ENCODE results near the gene LAYN. TPM values are rescaled to one million over a fixed set of nuclear protein-coding genes. Genes with fewer than 3 reads are reported as not detected.
A peak's percentile ranks its signal among the peaks of the same experiment; 100 is the strongest.

The LAYN gene
- total RNA-seq, 4 donors from 2014 or later = 1.6 to 13.0 (median 8.9) TPM

- no peak for DNase-seq
- Histone ChIP-seq H3K27me3 (no peaks in the 10 kb centered on the region), H3K4me1 (peaks cover 0 to 9% (median 0%) of the 10 kb centered on the region in 3 donors), H3K27ac (no peak overlapping the region), H3K4me3 (no peak overlapping the region), H3K9me3 (no peaks in the 10 kb centered on the region), H3K36me3 (no peaks in the 10 kb centered on the region)
- TF ChIP-seq POLR2A (IDR thresholded peaks at IDR 0.05) (no peak), CTCF (IDR thresholded peaks at IDR 0.05) (peak in 5 of 6 experiments; percentile 43 to 67 (median 53))
- intact Hi-C loops (cut with DNase I) = no loop called here
- WGBS, 2 donors = 23 to 30% methylated on average over 1 of the region's 1 CpG
Observed at GRCh38 chr11:111586388-111586831, 45.9 kb downstream of the LAYN start.

GRCh38 chr11:111589114-111589513, 48.6 kb downstream of the LAYN start:
- Histone ChIP-seq H3K4me1 (no peaks in the 10 kb centered on the region), H3K36me3 (no peaks in the 10 kb centered on the region), H3K9me3 (no peaks in the 10 kb centered on the region), H3K27me3 (no peaks in the 10 kb centered on the region), H3K27ac (no peak overlapping the region), H3K4me3 (no peak overlapping the region)
- no peak for DNase-seq
- 75 to 93% methylated on average over 2 of the region's 2 CpGs for WGBS, 2 donors
- intact Hi-C loops (cut with DNase I) = no loop called here
- no peak for TF ChIP-seq POLR2A (IDR thresholded peaks at IDR 0.05)
- no peak for TF ChIP-seq CTCF (IDR thresholded peaks at IDR 0.05)

DNA sequence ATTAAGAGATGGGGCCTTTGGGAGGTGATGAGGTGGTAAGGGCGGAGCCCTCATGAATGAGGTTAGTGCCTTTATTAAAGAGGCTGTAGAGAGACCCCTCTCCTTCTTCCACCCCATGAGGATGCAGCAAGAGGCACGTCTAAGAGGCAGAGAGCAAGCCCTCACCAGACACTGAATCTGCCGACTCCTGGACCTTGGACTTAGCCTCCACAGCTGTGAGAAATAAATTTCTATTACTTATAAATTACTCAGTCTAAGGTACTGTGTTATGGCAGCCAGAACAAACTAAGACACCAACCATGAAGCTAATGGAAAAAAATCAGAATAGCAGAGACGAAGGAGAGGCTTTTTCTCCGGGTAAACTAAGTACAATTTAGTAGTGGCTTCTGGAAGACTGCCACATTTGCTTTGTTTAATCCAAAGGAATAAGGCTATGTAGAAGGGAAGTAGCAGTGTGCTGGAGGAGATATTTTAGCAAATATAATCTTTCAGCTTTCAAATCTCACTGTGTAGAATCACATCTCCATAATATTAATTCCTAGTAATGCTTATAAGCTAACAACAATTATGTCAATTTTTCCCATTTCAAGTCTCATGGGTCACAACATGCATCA, 49.5 kb downstream of the LAYN start:
- no peak for DNase-seq
- Histone ChIP-seq H3K9me3 (no peaks in the 10 kb centered on the region), H3K4me1 (no peaks in the 10 kb centered on the region), H3K4me3 (no peak overlapping the region), H3K36me3 (no peaks in the 10 kb centered on the region), H3K27ac (no peak overlapping the region), H3K27me3 (no peaks in the 10 kb centered on the region)
- intact Hi-C loops (cut with DNase I) = no loop called here
- WGBS, 2 donors = 63 to 68% methylated on average over 4 to 5 of the region's 5 CpGs
- TF ChIP-seq POLR2A (IDR thresholded peaks at IDR 0.05) (no peak), CTCF (IDR thresholded peaks at IDR 0.05) (no peak)

DNA sequence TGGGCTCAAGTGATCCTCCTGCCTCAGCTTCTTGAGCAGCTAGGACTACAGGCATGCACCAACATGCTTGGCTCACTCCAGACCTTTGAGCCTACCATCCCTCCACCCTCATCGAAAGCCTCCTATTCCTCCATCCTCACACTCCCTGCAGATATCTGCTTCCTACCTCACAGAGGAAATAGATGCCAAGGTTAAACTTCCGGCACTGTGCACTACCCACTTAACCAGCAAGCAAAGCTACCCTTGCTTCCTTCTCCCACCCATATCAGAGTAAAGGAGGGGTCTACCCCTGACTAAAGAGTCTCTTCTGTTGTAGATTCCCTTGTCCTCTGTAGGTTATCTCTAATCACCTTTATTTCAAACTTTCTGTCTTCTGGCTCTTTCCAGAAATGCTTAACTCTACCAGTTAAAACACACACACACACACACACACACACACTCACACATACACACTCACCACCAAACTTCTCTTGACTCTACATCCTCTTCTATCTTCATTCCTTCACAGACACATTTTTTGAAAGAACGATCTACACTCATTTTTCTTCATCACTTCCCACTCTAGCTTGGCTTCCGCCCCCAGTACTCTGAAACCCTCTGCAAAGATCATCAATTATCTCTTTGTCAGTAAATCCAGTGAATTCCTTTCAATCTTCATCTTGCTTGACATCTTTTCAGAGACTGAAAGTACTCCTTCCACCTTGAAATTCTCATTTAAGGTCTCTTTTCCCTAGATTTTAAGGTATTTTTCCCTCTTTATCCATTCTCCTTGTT, 50.9 kb downstream of the LAYN start:
- Histone ChIP-seq H3K27ac (no peak overlapping the region), H3K36me3 (no peaks in the 10 kb centered on the region), H3K4me1 (no peaks in the 10 kb centered on the region), H3K27me3 (no peaks in the 10 kb centered on the region), H3K9me3 (no peaks in the 10 kb centered on the region), H3K4me3 (no peak overlapping the region)
- 68 to 69% methylated on average over 4 of the region's 4 CpGs for WGBS, 2 donors
- intact Hi-C loops (cut with DNase I) = no loop called here
- no peak for TF ChIP-seq POLR2A (IDR thresholded peaks at IDR 0.05)
- no peak for TF ChIP-seq CTCF (IDR thresholded peaks at IDR 0.05)
- DNase-seq = no peak

- Histone ChIP-seq H3K4me1 (peaks cover 0 to 2% (median 0%) of the 10 kb centered on the region in 3 donors), H3K4me3 (no peak overlapping the region), H3K36me3 (no peaks in the 10 kb centered on the region), H3K27me3 (no peaks in the 10 kb centered on the region), H3K9me3 (no peaks in the 10 kb centered on the region), H3K27ac (no peak overlapping the region)
- DNase-seq = no peak
- intact Hi-C loops (cut with DNase I) = no loop called here
- TF ChIP-seq POLR2A (IDR thresholded peaks at IDR 0.05) (no peak), CTCF (IDR thresholded peaks at IDR 0.05) (no peak)
Observed at GRCh38 chr11:111592491-111592890, 52.0 kb downstream of the LAYN start.
